HepG2 (cell line): ENCODE measurements around the gene ETFDH. TPM values are rescaled to one million over a fixed set of nuclear protein-coding genes. Genes with fewer than 3 reads are reported as not detected.

Experiments used
- BRCA1 ChIP-seq: sonication (generic); formaldehyde crosslinking; IDR thresholded peaks from 2 replicates; pipeline ENCODE4 v1.4.0; 2020; ENCODE audit warnings: missing genetic modification reagents
- DNMT1 ChIP-seq: sonication (generic); formaldehyde crosslinking; IDR thresholded peaks from 2 replicates; pipeline ENCODE4 v1.5.1; 2020; ENCODE audit warnings: mild to moderate bottlenecking, missing genetic modification reagents
- HNRNPL ChIP-seq: fragments of 200-400 bp; formaldehyde crosslinking; IDR thresholded peaks from 2 replicates; pipeline ENCODE4 v1.6.1; 2017; ENCODE audit warnings: mild to moderate bottlenecking, low read depth, low read length
- IRF1 ChIP-seq: sonication (generic); formaldehyde crosslinking; IDR thresholded peaks from 2 replicates; pipeline ENCODE4 v1.4.0; 2020; ENCODE audit warnings: low read depth, mild to moderate bottlenecking, missing genetic modification reagents
- KDM2A ChIP-seq: sonication (generic); formaldehyde crosslinking; IDR thresholded peaks from 2 replicates; pipeline ENCODE4 v1.4.0; 2020; ENCODE audit warnings: low read depth, missing genetic modification reagents, borderline replicate concordance
- MIER2 ChIP-seq: IDR thresholded peaks from 2 replicates; pipeline ENCODE4 v1.6.1; 2016; ENCODE audit warnings: missing biosample characterization, missing genetic modification reagents
- MTF1 ChIP-seq: sonication (generic); formaldehyde crosslinking; IDR thresholded peaks from 2 replicates; pipeline ENCODE4 v1.5.0; 2020; ENCODE audit warnings: missing genetic modification reagents
- NPAS2 ChIP-seq: sonication (generic); formaldehyde crosslinking; IDR thresholded peaks from 2 replicates; pipeline ENCODE4 v1.8.0; 2022; ENCODE audit warnings: mild to moderate bottlenecking, missing genetic modification reagents, borderline replicate concordance
- NR2F1 ChIP-seq, 2 experiments: fragments of 450-650 bp in 1 of 2; formaldehyde crosslinking in 1 of 2; IDR thresholded peaks; 2 replicates each; pipeline versions ENCODE4 v1.5.0 to v1.6.1; 2016 to 2020; ENCODE audit warnings: mild to moderate bottlenecking in 1 of 2, missing compliant biosample characterization in 1 of 2, missing genetic modification reagents in 1 of 2, moderate library complexity in 1 of 2
- NR2F6 ChIP-seq, 2 experiments: IDR thresholded peaks; 2 replicates each; pipeline ENCODE4 v1.6.1; 2016; ENCODE audit warnings: antibody characterized with exemption in 1 of 2, mild to moderate bottlenecking in 1 of 2
- POLR2AphosphoS2 ChIP-seq: IDR thresholded peaks from 2 replicates; pipeline ENCODE4 v1.6.1; 2011; ENCODE audit warnings: low read depth, low read length, improper control_type of control experiment
- SALL2 ChIP-seq: sonication (generic); formaldehyde crosslinking; IDR thresholded peaks from 2 replicates; pipeline ENCODE4 v1.8.1; 2023; ENCODE audit warnings: mild to moderate bottlenecking, missing genetic modification reagents, inconsistent platforms
- TP53 ChIP-seq: sonication (generic); formaldehyde crosslinking; conservative IDR thresholded peaks from 2 replicates; pipeline ENCODE4 v1.4.0; 2020; ENCODE audit warnings: missing genetic modification reagents
- ZFP62 ChIP-seq: sonication (generic); formaldehyde crosslinking; IDR thresholded peaks from 2 replicates; pipeline ENCODE4 v1.4.0; 2020; ENCODE audit warnings: missing genetic modification reagents
- ZFYVE20 ChIP-seq: sonication (generic); formaldehyde crosslinking; IDR thresholded peaks from 2 replicates; pipeline ENCODE4 v1.8.0; 2023; ENCODE audit warnings: low read depth, mild to moderate bottlenecking, moderate library complexity, missing genetic modification reagents, borderline replicate concordance
- ZNF225 ChIP-seq: sonication (generic); formaldehyde crosslinking; IDR thresholded peaks from 2 replicates; pipeline ENCODE4 v1.4.0; 2020; ENCODE audit warnings: mild to moderate bottlenecking, missing genetic modification reagents
- ZNF256 ChIP-seq: sonication (generic); formaldehyde crosslinking; conservative IDR thresholded peaks from 2 replicates; pipeline ENCODE4 v1.4.0; 2020; ENCODE audit warnings: missing genetic modification reagents
- ZNF280B ChIP-seq: sonication (generic); formaldehyde crosslinking; IDR thresholded peaks from 2 replicates; pipeline ENCODE4 v1.5.0; 2020; ENCODE audit warnings: missing genetic modification reagents, mild to moderate bottlenecking, borderline replicate concordance
- ZNF367 ChIP-seq: sonication (generic); formaldehyde crosslinking; IDR thresholded peaks from 2 replicates; pipeline ENCODE4 v1.4.0; 2020; ENCODE audit warnings: missing genetic modification reagents, borderline replicate concordance
- ZNF44 ChIP-seq: sonication (generic); formaldehyde crosslinking; IDR thresholded peaks from 2 replicates; pipeline ENCODE4 v1.5.1; 2020; ENCODE audit warnings: mild to moderate bottlenecking, missing genetic modification reagents
- ZNF780A ChIP-seq: sonication (generic); formaldehyde crosslinking; IDR thresholded peaks from 2 replicates; pipeline ENCODE4 v1.8.0; 2022; ENCODE audit warnings: mild to moderate bottlenecking, missing genetic modification reagents, moderate library complexity
- ZNF839 ChIP-seq: sonication (generic); formaldehyde crosslinking; IDR thresholded peaks from 2 replicates; pipeline ENCODE4 v1.4.0; 2020; ENCODE audit warnings: missing genetic modification reagents, mild to moderate bottlenecking, borderline replicate concordance
- polyA plus RNA-seq, 8 experiments: library from polyadenylated mRNA; depleted of rRNA in 3 of 8; stranded (reverse) in 7 of 8; unstranded in 1 of 8; fragments of >200 nt; fragmentation: Illumina TruSeq in 4 of 8; extraction: Trizol in 4 of 8; gene quantifications; 2 replicates each; pipeline versions ENCODE4 v1.2.1 to v1.2.3, GENCODE V29; 2011 to 2016; ENCODE audit warnings: low read depth in 4 of 8, missing spikeins in 1 of 8, mixed read lengths in 1 of 8; ENCODE audit not compliant: insufficient read depth in 1 of 8
- total RNA-seq, 5 experiments: library from RNA; depleted of rRNA; stranded (reverse); fragments of >200 nt; fragmentation: Illumina TruSeq; extraction: Trizol; gene quantifications; 2 replicates each; pipeline ENCODE4 v1.2.3, GENCODE V29; 2016; ENCODE audit warnings: low read depth in 1 of 5
- TF ChIP-seq, protein P1 (sequence below): sonication (generic); formaldehyde crosslinking; IDR thresholded peaks from 2 replicates; pipeline ENCODE4 v1.8.0; 2023; ENCODE audit warnings: mild to moderate bottlenecking, missing genetic modification reagents
- TF ChIP-seq, protein P2 (sequence below): sonication (generic); formaldehyde crosslinking; IDR thresholded peaks from 2 replicates; pipeline ENCODE4 v1.4.0; 2020; ENCODE audit warnings: mild to moderate bottlenecking, missing genetic modification reagents
- TF ChIP-seq, protein P3 (sequence below): sonication (generic); formaldehyde crosslinking; IDR thresholded peaks from 2 replicates; pipeline ENCODE4 v1.4.0; 2020; ENCODE audit warnings: missing genetic modification reagents, mild to moderate bottlenecking, borderline replicate concordance

Gene ETFDH
- total and polyA plus RNA-seq, 2 of the 13 experiments (the other 11 are each of a cell fraction or from before 2014, with no cell fraction given): 14.7 to 17.8 TPM

GRCh38 chr4:158671665-158671914 is 506 bp upstream of the ETFDH start, which contains the start of gene C4orf46 (continued):
- no peak for TF ChIP-seq ZNF780A (CRISPR knock-in tag)
- TF ChIP-seq ZNF44 (CRISPR knock-in tag): 0 out of 2 replicates have a peak, but pooled peaks have one; percentile 4
- 0 out of 2 replicates have a peak, but pooled peaks have one; percentile 18 for TF ChIP-seq ZNF367 (CRISPR knock-in tag)
- no peak for TF ChIP-seq MTF1 (CRISPR knock-in tag)
- TF ChIP-seq BRCA1 (CRISPR knock-in tag): no peak
- 0 out of 2 replicates have a peak, but pooled peaks have one; percentile 14 for TF ChIP-seq ZNF280B
- TF ChIP-seq HNRNPL: 0 out of 2 replicates have a peak, but pooled peaks have one; percentile 14
- TF ChIP-seq KDM2A (CRISPR knock-in tag): no peak
- TF ChIP-seq ZNF839 (CRISPR knock-in tag): 0 out of 2 replicates have a peak, but pooled peaks have one; percentile 16
- TF ChIP-seq, protein P1, sequence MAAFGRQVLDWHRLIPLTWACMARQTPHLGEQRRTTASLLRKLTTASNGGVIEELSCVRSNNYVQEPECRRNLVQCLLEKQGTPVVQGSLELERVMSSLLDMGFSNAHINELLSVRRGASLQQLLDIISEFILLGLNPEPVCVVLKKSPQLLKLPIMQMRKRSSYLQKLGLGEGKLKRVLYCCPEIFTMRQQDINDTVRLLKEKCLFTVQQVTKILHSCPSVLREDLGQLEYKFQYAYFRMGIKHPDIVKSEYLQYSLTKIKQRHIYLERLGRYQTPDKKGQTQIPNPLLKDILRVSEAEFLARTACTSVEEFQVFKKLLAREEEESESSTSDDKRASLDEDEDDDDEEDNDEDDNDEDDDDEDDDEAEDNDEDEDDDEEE (CRISPR knock-in tag): 0 out of 2 replicates have a peak, but pooled peaks have one; percentile 15
- 0 out of 2 replicates have a peak, but pooled peaks have one; percentile 48 for TF ChIP-seq DNMT1 (CRISPR knock-in tag)
- TF ChIP-seq TP53 (CRISPR knock-in tag): 0 out of 2 replicates have a peak, but pooled peaks have one; percentile 0
- TF ChIP-seq NR2F6 (IDR thresholded peaks at IDR 0.05): no peak
- TF ChIP-seq NR2F6 (CRISPR knock-in tag; IDR thresholded peaks at IDR 0.05): no peak
- TF ChIP-seq POLR2AphosphoS2: no peak
- TF ChIP-seq IRF1 (CRISPR knock-in tag): no peak
- TF ChIP-seq SALL2 (CRISPR knock-in tag): no peak
- TF ChIP-seq MIER2 (CRISPR knock-in tag): no peak
- no peak for TF ChIP-seq NR2F1 (CRISPR knock-in tag; IDR thresholded peaks at IDR 0.05)
- TF ChIP-seq ZFYVE20 (CRISPR knock-in tag): no peak
- no peak for TF ChIP-seq ZNF256 (CRISPR knock-in tag)
- TF ChIP-seq, protein P2, sequence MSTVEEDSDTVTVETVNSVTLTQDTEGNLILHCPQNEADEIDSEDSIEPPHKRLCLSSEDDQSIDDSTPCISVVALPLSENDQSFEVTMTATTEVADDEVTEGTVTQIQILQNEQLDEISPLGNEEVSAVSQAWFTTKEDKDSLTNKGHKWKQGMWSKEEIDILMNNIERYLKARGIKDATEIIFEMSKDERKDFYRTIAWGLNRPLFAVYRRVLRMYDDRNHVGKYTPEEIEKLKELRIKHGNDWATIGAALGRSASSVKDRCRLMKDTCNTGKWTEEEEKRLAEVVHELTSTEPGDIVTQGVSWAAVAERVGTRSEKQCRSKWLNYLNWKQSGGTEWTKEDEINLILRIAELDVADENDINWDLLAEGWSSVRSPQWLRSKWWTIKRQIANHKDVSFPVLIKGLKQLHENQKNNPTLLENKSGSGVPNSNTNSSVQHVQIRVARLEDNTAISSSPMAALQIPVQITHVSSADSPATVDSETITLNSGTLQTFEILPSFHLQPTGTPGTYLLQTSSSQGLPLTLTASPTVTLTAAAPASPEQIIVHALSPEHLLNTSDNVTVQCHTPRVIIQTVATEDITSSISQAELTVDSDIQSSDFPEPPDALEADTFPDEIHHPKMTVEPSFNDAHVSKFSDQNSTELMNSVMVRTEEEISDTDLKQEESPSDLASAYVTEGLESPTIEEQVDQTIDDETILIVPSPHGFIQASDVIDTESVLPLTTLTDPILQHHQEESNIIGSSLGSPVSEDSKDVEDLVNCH (CRISPR knock-in tag): no peak
- TF ChIP-seq ZNF225: 0 out of 2 replicates have a peak, but pooled peaks have one; percentile 3
- TF ChIP-seq ZFP62: 0 out of 2 replicates have a peak, but pooled peaks have one; percentile 17
- TF ChIP-seq NPAS2 (CRISPR knock-in tag): no peak
- TF ChIP-seq, protein P3, sequence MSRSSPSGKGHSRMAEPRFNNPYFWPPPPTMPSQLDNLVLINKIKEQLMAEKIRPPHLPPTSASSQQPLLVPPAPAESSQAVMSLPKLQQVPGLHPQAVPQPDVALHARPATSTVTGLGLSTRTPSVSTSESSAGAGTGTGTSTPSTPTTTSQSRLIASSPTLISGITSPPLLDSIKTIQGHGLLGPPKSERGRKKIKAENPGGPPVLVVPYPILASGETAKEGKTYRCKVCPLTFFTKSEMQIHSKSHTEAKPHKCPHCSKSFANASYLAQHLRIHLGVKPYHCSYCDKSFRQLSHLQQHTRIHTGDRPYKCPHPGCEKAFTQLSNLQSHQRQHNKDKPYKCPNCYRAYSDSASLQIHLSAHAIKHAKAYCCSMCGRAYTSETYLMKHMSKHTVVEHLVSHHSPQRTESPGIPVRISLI (CRISPR knock-in tag): no peak
